GM18508 (cell line): ENCODE measurements around the gene SNPH.
"Not testable (repeated sequence)": the region's sequence is repeated elsewhere in the genome, so short reads cannot be mapped to it uniquely, and the experiment has no call there.

Experiments
- ATAC-seq: cut with Tn5 transposase; IDR thresholded peaks from one replicate; pipeline ENCODE4 v1.9.1; 2021; ENCODE audit warnings: moderate number of reproducible peaks; ENCODE audit not compliant: insufficient read depth, unreplicated experiment

The SNPH gene

DNA sequence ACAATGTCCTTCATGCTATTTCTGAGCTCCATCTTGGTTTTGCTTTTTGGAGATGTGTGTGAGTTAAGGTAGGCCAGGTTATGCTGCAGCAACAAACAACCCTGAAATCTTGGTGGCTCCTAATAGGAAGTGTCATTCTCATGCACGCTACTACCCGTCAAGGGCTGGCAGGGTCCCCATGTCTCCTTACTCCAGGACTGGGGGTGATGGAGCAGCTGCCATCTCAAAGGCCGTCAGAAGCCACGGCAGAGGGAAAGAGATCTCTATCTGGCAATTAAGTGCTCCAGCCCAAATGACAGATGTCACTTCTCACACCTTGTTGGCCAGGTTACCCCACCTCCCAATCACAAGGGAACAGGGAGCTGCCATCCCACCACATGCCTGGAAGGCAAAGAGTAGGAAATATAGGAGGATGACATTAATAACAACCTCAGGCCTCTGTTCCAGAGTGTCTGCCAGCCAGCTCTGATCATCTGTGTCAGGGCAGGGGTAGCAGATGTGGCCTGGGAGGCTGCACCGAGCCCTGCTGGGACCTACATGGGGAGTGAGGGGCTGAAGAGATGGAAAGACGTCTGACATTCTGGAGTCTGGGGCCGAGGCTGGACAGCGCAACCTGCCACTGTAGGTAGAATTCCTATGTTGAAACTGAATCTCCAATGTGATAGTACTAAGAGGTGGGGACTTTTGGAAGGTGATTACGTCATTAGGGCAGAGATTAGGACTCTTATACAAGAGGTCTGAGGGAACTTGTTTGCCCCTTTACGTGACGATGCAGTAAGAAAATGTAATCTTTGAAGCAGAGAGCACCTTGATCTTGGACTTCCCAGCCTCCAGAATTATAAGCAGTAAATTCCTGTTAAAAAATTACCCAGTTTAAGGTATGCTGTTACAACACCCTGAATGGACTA, 67.6 kb downstream of the SNPH start:
- ATAC-seq, result no peak

DNA sequence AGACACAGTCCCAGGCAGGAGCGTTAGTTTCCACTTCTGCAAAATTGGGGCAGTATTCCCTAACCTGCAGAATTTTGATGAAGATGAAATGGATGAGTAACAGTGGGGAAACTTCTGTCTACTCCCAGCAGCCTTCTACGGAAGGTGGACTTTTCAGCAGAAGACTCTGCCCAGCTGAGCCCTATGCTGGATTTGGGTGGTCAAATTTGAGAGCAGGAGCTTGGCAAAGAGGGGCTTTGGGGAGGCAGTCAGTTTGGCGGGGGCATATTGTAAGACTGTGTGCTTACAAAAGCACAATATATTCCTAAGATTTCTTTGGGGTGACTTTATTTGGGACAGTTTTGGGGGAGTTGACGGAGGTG, 68.3 kb downstream of the SNPH start:
- ATAC-seq, result no peak

DNA sequence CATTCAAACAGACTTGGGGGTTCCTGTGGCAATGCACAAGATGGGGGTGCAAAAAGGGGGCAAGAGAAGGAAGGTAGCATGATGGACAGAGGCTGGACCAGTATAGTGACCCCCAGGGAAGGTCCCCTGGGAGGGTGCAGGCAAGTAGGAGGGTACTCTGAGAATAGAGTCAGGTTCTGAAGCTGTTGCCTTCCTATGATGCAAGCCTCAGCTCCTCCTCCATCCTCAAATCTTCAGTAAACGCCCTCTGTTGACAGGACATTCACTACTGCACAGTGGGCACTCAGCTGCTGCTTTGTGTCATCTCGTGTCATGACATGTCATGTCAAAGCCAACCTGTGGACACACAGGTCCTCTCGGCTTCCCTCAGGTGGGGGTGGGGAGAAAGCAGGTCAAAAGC, 68.7 kb downstream of the SNPH start:
- ATAC-seq, result no peak

DNA sequence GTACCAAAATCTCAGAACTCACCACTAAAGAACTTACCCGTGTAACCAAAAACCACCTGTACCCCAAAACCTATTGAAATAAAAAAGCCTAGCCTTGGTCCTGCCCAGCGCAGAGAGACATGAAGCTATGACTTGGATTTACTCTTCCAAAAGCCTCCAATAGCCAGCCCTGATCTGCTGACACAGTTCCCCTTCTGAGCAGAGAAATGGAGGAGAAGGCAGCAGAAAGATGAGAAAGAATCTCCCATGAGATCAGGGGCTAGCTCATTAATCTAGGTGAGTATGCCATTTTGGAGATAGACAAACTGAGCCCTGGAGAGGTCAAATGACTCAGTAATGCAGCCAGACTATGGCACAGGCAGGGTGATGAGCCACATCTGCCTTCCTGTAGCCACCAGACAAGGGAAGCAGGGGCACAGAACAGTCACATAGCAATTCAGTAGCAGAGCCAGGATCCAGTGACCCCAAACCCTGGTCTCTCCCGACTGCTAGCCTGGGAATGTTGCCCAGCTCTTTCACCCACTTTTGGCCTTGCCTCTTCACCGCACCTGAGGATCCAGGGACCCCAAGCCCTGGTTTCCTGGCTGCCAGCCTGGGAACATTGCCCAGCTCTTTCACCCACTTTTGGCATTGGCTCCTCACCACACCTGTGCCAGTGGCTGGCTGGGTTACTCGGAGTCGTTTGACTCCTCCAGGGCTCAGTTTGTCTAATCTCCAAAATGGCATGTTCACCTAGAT, 70.0 kb downstream of the SNPH start:
- no peak for ATAC-seq

DNA sequence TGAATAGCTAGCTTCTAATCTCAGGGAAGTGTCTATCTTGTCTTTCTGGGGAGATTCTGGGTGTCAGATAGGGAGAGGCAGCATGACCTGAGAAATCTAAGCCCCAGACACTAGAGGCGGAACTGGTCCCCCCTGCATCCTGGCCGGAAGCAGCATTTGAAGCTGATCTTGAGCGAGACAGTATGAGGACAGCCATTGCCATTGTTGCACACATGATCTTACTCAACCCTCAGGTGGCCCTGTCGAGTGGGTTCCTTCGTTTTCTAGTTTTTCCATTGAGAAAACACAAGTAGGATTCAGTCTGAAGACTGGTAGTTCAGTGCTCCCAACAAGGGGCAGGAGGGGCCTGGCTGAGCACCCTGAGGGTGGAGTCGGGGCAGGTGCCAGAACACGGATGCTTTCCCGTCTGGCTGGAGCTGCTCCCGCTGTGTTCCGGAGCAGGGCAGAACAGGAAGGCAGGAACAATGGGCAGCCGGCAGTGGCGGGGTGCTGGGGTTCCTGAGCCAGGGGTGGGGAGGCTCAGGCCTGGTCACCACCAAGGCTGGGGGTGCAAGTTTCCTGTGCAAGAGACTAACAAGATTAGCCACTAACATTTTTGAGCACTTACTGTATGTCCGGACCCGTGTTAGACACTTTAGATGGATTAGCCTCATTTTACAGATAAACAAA, 70.7 kb downstream of the SNPH start:
- no peak for ATAC-seq

DNA sequence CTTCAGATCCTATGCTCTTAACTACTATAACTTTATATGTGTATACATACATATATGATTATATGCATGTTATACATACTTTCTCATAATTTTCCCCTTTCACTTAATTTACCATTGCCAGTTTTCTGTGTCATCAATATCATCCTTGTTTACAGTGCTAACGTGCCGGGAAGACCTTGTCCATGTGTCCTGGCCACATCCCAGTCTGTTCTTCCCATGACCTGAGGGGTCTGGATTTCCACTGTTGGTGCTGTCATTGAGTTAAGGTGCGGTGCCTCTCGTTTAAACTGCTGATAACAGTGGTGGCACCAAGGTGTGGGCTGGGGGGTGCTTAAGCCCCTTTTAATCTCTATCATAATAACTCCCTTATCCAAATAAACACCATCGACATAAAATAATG, 71.3 kb downstream of the SNPH start:
- no peak for ATAC-seq

DNA sequence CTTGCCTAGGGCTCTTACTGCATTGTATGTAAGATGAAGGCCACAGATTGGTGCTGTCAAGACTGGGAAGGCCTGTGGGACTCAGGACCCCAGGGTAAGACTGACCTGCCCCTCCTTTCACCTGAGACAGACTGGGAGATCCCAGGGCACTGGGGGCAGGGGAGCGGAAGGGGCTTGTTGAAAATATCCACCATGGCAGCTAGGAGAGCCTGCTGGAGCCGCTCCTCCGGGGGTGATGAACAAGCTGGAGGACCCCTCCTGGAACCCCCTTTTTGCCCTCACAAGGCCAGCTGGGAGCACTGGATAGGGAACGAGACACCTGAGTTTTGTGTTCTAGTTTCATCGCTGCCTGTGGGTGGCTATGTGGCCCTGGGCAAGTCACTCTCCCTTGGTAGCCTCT, 72.0 kb downstream of the SNPH start:
- ATAC-seq, result no peak

DNA sequence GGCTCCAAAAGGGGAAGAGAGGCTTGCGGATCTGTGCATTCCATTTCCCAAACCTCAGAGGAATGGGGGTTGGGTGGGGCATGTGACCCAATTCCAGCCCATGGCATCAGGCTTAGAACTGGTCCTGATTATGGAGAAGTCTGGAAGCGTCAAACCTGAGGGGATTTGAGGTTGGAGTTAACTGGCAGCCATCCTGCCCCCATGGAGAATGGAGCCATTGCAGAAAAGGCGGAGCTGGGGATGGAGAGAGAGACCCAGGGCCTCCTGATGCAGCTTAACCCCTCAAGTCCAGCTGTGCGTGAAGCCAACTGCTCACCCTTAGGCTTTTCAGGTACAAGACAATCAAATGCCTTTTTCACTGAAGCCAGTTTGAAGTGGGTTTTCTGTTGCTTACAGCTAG, 72.7 kb downstream of the SNPH start:
- no peak for ATAC-seq

DNA sequence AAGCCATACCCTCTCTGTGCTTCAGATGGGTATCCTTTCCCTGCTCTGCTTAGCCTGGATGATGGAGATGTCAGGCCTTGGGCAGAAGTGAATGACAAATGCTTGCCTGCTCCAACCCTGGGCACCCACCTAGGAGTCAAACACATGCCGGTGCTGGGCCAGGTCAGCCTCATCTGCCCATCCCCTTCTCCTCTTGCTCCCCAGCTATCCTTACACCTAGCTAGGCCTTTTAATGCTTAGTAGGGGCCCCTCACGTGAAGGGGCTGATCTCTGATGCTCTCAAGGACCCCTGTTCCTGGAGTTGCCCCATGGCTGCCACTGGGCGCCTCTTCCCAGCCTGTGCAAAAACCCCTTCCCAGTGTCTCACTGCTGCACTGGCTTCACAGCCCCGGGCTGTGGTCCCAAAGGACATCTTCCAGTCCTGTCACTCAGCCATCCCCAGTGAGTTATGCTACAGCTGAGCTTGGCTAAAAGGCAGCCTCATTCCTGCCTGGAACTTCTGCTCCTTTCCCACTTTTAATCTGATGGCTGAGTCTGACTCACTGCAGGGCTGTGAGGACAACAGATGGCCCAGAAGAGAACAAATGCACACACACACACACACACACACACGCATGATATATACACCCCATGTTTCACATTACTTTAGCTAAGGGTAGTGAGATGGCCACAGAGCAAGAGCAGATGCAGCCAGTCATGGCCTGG, 75.6 kb downstream of the SNPH start:
- ATAC-seq, result no peak

DNA sequence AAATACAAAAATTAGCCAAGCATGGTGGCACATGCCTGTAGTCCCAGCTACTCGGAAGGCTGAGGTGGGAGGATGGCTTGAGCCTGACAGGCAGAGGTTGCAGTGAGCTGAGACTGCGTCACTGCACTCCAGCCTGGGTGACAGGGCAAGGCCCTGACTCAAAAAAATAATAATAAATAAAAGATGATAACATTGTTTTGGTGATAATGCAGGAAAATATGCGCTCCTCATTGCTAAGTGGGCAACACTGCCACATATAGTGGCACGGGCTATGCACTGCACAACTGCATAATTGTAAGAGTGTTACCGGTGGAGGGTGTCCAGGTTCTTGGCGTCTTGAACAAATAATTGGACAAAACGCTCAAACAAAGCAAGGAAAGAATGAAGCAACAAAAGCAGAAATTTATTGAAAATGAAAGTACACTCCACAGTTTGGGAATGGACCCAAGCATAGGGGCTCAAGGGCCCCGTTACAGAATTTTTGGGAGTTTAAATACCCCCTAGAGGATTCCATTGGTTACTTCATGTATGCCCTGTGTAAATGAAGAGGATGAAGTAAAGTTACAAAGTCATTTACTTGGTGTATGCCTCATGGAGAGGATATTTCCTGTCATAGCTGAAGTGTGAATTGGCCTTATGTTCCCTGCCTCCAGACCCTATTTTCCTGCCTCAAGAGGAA, 77.5 kb downstream of the SNPH start:
- ATAC-seq, result not testable (repeated sequence)

DNA sequence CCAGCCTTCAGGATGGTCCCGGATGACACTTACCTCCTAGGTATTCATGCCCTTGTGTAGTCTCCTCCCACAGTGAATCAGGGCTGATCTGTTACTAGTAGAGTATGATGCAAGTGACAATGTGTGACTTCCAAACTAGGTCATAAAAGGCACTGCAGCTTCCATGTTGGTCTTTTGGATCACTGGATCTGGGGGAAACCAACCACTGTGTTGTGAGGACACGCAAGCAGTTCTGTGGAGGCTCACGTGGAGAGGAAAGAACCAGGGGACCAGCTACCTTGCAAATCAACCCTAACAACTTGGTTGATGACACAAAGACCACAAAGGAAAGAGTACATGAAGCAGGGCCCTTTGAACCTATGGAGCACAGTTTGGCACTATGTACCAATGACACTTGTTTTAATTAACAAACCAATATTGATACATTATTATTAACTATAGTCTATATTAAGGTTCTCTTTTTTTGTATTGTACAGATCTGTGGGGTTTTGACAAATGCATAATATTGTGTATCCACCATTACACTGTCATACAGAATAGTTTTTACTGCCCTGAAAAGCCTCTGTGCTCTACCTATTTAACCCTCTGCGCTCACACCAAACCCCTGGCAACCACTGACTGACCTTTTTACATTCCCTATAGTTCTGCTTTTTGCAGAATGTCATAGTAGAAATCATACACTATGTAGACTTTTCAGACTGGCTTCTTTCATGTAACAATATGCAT, 79.1 kb downstream of the SNPH start:
- no peak for ATAC-seq

DNA sequence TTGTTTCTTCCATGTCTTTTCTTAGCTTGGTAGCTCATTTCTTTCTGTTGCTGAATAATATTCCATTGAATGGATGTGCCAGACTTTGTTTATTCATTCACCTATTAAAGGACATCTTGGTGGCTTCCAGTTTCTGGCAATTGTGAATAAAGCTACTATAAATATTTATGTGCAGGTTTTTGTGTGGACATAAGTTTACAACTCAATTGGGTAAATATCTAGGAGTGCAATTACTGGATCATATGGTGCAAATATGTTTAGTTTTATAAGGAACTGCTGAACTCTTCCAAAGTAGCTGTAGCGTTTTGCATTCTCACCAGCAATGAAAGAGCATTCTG, 79.6 kb downstream of the SNPH start:
- no peak for ATAC-seq

DNA sequence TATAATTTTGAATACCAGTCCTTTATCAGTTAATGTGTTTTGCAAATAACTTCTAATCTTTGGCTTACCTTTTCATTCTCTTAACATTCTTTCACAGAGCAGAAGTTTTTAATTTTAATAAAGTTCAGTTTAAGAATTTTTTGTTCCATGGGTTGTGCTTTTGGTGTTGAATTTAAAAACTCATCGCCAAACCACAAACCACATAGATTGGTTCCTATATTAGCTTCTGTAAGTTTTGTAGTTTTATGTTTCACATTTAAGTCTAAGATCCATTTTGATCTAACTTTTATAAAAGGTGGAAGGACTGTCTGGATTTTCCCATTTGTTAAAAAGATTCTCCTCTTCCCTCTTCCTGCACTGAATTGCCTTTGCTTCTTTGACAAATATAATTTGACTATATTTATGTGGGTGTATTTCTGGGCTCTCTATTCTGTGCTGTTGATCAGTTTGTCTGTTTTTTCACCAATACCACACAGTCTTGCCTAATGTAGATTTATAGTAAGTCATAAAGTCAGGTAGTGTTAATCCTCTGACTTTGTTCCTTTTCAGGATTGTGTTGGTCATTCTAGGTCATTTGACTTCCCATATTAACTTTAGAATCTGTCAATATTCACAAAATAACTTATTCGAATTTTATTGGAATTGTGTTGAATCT, 80.3 kb downstream of the SNPH start:
- ATAC-seq, result no peak

DNA sequence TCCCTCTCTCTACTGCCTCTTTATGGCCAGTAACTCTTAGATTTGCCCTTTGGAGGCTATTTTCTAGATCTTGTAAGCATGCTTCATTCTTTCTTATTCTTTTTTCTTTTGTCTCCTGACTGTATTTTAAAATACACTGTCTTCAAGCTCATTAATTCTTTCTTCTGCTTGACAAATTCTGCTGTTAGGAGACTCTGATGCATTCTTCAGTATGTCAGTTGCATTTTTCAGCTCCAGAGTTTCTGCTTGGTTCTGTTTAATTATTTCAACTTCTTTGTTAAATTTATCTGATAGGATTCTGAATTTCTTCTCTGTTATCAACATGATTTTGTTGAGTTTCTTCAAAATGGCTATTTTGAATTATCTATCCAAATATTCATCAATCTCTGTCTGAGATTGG, 87.9 kb downstream of the SNPH start:
- no peak for ATAC-seq

DNA sequence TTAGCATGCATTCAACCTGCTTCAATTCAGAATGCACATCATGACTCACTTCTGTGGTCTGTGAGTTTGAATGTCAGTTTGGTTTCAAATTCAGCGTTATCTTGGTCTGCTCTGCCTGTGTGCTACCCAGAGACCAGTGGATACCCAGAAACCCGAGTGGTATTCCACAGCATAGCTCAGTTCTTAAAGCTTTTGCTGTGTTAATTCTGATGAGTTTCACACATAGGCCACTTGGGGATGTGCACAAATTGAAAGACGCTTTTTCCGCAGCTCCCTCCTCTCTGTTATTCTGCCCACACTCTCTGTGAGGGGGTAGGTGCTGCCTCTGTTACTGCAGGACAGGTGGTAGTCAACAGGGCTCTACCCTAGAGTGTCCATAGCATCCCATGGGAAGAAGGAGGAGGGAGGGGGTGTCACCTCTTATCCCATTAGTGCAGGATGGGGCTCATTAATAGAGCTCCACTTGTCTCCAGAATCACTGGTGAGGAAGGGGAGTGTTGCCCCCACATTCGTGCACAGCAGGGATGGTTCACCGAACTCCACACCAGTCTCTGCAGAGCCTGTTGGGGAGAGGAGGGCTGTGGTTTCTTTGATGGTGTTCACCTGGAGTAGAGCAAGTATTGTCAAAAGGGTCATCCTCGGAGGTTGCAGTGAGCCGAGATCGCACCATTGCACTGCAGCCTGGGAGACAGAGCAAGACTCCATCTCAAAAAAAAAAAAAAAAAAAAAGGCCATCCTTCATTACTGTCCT, 92.0 kb downstream of the SNPH start:
- no peak for ATAC-seq
